HG02798 (cell line): ENCODE results near the gene SREBF1.

Experiments used
- ATAC-seq: cut with Tn5 transposase; IDR thresholded peaks from one replicate; pipeline ENCODE4 v1.9.1; 2021; ENCODE audit warnings: mild to moderate bottlenecking; ENCODE audit not compliant: unreplicated experiment, poor library complexity

SREBF1 gene

DNA sequence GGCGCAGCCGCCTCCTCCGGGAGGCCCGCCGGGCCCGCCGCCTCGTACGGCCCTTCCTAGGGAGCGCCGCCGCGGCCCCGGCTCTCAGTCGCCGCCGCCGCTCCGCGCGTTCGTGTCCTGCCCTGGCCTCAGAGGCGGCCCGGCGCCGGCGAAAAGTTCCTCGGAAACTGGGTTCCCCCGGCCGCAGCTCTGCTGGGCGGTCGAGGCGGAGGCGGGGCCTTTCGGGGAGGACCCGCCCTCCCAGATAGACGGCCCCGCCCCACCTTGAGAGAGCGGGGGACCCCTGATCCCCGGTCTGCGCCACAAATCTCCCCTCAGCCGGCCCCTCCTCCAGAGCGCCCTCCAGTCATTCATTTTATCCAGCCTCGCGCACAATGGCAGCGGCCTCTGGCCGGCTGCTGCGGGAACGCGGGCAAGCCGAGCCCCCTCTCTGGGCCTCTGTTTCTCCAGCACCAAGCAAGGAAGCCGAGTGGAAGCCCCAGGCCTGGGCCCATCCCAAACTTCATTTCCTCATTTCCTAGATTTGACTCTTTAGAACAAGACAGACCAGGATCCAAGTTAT lies at the start of gene SREBF1:
SREBF1 (minus strand) TSS at position 169 of the 562 bp plus-strand sequence. CDS start 169 bp downstream, outside the sequence.
- peak; percentile 27 for ATAC-seq

DNA sequence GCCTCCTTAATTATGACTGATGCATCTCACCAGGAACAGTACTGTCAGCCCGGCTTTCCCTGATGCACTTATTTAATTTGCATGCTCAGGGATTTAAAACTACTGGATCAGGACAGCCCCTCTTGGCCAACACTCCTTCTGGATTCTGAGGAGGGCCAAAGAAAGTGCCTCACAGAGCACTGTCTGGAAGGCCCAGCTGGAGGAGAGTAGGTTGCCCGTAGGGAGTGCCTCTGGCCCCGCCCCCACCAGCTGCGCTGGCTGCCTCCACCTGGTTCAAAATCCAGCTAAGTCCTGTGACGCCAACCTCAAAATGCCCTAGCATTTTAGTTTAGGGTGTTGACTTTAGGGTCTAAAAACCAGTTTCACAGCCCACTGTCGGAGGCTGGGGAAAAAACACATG lies 49.4 kb upstream of the SREBF1 start:
- ATAC-seq, result no peak

DNA sequence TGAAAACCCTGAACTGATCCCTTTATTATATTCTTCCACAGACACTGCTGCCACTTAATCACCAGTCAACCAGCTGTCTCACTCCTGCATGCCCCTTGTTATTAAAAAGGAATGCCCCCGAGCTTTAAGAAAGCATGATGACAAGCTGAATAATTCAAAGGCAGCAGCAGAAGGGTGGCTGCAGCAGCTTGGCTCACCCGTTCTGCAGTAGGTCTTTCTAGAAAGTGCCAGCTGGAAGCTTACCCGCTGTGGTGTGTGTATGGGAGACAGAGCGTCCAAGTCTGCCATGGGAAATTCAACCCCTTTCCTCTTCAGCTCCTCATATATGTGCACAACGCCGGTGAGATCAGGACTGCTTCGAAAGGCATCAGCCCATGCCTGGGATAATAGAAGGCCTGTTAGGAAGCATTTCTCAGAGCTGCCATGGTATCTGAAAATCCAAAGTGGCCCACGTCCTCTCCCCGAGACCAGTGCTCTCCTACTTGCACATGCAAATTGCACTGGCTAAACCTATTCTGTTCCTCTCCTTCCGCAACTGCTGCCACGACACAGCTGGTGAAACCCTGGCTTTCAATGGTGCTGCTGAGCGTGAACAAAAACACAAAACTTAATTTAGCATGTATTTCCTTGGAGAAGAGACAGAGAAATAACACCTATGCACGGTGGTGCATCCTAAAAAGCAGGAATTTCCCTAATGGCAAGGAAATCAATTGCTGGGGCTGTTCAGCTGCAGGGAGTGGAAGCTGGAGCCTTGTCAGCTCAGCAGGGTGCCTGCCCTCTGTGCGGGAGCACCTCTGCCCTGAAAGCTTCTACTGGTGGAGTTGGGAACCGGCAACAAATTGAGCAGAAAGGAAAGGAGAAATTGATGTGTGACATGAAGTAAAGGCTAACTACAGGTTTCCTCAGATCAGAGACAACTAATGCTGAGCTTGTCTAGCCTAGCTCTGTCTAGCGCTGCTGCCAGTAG lies 47.9 kb upstream of the SREBF1 start:
- ATAC-seq, result no peak

DNA sequence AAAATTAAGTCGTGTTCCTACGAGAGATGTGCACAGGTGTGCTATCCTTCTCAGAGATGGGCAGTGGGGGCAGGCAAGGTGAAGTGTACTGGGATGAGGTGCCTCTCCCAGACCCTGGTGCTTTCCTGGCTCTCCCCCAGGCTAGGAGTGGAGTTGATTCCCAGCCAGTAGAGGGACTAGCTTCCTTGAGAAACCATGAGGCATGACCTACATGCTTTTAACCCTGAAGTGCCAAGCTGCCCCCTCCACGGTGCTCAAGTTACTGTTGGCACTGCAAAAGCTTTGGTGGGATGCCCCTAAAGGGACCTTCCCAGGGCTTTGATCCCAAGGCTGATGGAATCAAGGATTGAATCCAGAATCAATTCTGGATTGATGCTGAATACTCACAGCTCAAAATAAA lies 47.0 kb upstream of the SREBF1 start:
- no peak for ATAC-seq

DNA sequence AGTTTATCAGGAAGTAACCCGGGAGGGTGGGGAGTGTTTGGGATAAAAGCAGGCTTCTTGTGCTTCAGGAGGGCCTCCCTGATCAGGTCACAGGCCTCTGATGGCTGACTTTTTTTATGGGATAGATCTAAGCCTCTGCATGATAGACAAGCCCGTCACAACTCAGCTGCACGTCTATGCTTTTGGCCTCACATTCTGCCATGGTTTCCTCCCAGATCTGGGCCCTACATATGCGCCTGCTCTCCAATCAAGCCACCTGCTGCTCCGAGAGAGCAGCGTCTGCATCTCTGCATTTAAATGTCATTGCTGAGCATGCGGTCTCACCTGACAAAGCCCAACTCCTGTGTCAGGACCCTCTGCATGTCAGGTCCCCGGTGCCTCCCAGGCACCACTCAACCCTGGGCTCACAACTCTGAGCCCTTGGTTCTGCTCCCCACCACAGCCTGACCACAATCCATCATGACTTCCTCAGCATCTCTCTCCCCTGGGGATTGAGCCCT lies 45.3 kb upstream of the SREBF1 start:
- no peak for ATAC-seq

DNA sequence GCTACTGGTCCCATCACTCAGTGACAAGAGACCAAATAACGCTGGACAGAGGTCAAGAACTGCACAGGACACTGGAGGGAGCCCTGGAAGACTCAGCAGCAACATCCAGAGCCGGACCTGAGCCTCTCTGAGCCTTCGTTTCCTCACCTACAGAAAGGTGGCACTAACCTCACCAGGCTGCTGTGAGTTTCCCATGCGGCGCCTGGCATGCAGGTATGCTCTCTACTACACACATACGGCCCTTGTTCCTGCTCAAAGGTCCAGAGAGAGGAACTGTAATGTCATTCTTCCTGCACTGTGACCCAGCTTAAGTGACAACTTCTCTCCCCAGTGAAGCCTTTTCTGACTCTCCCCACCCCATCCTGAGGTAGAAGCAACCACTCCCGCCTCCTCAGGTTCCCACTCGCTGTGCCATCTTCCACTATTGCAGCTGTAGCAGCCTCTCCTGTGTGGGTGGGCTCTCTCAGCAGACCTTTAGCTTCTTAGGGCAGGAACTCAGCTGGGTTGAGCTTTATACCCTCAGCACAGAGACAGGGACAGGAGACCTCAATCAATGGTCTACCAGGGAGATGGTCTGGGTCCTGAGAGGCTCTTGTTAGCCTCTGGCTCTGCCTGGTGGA lies 43.9 kb upstream of the SREBF1 start:
- ATAC-seq, result no peak

DNA sequence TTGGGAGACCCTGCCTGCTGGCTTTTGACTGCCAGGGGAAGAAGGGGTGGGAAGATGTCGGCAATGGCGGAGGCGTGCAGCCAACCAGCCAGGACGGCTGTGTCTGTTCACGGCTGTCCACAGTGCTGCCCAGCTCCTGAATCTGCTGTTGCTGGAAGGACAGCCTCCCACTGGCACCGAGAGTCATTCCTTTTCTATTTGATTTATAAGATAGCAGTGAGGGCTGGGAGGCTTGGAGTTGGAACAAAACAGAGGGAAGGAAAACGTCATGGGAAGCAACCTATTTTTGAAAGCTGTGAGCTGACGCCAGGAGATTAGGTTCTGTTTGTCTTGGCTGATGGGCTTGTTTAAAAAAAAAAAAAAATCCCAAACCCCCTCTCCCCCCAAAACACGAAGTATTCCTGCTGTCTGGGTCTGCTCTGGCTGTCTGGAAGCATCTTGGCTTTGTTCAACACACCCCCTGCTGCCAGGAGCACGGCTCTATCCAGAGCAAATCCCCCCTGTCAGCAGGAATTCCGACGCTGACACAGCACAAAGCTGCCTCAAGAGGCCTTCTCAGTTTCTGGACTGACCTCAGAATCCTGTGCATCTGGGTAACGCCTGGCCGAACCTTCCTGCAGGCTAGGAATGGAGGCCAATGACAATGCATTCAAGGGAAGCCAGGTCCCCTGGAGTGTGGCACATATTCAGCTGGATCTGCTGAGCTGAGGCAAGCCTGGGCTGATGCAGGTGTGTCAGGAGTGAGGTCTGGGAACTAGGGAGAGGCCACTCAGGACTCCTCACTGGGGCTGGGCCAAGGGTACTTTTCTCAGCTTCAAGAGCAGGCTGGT lies 41.0 kb upstream of the SREBF1 start:
- no peak for ATAC-seq

DNA sequence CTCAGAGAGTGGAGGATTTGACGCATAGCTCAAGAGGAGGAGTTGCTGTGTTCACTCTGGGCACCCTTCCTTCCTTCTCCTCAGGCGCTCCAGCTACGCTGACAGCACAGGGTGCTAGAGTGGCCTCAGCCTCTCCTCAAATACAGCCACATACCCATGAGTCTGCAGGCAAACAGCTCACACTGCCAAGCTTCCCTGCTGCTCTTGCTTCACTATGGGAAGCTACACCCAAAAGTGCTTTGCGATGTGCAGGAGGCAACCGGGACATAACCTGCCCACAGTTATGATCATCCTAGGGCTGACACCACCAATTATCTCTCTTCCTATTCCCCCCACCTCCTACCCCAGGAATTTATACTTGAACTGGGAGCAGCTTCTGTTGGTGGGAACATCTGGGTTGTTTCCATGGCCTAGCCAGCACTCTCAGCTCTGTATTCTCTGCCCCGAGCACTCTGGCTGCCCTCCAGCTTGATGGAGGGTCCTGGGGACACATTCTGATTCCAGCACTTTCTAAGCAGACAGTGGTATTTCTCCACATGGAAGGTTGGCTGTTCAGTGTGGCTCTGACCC lies 40.3 kb upstream of the SREBF1 start:
- ATAC-seq, result no peak

DNA sequence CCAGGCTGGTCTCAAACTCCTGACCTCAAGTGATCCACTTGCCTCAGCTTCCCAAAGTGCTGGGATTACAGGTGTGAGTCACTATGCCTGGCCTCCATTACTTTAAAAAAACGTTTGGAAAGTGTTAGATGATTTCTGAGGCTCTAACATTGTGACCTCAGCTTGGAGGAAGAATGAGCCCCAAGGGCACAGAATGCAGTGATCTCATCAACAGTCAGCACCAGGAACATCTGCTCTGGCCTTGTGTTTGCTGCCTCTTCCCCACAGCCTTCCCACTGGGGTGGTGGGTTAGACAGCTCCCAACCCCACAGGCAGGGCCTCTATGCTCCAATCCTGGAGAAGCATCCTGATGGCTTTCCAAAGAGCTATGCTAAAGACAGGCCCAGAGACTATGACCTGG lies 37.7 kb upstream of the SREBF1 start:
- ATAC-seq, result no peak

DNA sequence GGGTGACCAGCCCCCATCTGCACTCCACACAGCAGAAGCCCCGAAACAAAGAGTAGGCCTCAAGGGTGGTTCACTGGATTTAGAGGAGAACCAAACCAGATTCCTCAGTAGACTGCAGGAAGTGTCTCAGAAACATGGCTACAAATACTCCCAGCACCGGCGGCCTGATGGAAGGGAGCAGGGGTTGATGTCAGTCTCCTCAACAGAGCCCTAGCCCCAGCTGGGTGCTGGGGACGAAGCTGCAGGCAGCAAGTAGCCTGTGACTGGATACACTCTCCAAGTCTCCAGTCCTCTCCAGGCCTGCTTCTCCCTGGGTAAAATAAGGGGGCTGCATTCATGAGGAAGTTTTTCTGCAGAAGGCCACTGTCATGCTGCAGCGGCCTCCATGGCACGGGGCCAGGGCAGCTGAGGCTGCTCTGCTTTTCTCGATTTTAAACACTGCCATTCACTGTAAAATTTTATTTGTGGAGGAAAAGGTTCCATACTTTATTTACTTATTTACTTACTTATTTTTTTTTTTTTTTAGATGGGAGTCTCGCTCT lies 36.7 kb upstream of the SREBF1 start:
- ATAC-seq, result no peak

DNA sequence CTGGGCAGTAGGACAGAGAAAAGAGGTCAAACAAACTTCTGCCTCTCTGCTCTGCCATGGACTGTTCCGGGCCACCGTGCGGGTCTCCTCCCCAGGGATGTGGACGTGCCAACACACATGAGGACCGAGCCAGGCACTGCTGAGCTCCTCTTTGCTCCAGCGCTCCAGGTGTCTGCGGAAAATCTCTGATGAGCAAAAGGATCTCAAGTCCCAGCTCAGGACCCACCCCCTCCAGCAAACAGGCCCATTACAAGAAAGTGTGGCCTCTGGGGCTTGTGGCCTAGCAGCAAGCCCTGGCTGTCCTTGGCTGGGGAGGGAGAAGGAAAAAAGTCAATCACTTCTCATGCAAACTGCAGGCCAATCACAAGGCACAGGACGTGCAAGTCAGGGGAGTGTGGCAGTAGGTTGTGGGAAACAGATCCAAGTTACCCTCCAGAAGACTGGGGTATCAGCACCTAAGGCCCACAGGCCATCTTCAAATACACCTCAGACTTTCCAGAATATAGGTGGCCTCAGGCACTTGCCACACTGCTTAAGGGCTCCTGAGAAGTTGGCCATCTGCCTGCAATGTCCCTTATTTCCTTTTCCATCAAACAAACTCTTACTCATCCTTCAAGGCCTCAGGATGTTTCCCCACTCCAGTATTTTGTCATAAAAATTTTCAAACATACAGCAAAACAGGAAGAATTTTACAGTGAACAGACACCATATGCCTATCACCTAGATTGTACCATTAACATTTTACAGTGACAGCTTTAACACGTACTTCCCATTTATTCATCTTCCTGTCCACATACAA lies 36.0 kb upstream of the SREBF1 start:
- no peak for ATAC-seq

DNA sequence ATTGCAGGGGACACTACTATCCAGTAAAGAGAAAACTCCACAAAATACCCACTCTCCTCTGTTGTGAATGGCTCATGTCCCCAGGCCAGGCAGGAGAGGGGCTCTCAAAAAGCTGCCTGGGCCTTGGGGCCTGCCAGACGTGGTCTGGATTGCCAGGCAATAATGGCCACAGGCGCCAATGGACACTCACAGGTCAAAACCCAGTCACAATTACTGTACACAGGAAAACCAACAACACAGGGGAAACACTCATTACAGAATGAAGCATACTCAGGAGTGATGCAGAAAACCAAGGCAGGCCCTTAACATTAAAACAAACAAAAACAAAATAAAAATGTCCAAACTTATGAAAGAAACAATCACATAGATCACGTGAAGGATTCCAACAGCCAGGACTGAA lies 35.1 kb upstream of the SREBF1 start:
- no peak for ATAC-seq

DNA sequence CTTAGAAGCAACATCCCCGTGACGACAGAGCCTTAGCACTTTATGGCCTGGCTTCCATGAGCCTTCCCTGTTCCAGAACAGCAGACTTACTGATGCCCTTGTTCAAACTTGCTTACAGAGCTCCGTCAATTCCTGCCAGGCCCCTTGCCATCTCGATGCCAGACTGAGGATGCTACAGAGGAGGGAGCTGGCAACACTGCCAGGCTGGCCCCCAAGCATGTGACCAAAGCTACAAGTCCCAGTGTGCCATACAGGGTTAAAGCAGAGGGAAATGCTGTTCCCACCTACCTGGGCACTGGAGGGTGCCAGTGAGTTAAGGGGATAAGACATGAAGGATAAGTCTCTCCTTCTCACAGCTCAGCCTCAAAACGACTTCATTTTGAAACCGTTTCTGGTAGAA lies 33.5 kb upstream of the SREBF1 start:
- no peak for ATAC-seq

DNA sequence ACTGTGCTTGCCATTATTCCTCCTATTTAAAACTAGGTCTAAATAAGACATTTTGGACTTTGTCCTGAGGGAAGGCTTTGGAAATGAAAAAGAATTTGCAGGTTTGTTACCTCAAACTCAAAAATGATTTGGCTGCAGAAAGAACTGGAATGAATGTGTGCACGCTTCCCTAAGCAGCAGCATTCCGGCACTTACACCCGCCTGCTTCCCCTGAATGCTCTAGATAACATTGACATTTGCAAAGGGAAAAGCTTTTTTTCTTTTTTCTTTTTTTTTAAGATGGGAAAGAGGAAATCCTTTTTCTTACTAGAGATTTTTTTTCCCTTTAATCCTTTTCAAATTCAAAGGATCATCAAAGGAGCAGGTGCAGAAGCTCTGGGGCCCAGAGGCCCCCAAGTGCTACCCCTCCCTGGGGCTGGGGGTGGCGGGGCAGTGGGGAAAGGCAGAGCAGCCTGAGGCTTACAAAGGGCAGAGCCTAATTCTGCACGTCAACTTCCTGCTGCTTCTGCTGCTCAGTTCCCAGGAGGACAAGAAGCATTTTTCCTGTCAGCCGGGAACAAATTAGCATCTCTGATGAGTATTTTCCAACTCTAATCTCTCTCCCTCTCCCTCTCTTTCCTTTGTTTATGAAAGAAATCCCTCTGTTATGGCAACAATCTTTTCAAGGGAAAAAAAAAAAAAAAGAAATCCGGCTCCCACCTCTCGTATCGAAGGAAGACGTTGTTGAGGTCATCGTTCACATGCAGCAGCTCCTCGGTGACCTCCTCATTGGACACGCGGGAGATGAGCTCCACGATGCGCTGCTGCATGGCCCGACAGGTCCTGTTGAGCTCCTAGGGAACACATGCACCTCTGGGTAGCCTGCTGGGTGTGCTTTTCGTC lies 32.1 kb upstream of the SREBF1 start:
- no peak for ATAC-seq

DNA sequence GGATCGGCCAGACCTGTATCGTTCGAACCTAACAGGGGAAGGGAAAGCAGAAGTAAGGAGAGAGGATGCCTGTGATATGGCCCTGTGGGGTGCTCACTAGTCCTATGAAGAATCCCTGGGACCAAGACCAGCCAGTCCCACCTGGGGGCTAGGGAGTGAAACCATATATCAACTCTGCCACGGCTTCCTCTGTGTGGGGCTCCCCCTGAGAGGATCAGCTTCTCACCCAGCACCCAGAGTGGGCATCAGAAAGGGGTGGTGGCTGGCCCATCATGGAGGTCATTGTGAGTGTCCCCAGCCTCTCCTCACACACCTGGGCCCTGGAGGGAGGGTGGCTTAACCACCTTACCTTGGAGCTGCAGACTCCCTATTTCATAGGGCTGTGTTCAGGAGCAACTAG lies 30.1 kb upstream of the SREBF1 start:
- no peak for ATAC-seq

DNA sequence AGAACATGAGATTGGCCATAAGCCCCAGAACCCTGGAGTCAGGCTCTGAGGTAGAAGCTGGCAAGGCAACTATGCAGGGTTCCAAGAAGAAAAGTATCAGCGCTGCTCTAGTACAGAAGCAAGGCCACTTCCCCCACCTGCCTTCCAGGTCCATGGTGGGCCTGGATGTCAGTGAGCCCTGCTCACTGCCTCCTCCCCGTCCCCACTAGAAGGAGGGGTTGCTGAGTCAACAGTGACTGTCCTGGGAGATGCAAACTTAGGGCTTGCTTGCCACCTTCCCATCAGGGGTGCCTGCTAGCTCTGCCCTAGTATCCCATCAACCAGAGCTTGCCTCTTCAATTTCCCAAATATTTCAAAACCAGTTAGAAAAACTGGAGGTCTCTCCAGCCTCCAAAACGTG lies 29.6 kb upstream of the SREBF1 start:
- no peak for ATAC-seq

DNA sequence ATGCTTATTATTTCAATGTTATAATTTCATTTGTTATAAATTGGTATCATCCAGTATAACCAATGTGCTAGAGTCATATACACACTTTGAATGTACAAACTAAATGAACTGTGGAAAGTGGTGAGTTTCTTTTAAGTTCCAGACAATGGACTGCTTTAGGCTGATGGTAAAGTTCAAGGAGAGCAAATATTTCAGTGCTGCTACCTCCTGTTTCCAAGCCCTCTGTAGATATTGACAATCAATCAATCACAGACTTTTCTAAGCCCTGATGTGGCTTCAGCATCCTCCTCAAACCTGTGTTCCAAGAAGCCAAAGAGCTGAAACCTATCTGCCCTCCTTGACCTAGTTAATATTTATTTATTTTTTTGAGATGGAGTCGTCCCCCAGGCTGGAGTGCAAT lies 28.2 kb upstream of the SREBF1 start:
- no peak for ATAC-seq

DNA sequence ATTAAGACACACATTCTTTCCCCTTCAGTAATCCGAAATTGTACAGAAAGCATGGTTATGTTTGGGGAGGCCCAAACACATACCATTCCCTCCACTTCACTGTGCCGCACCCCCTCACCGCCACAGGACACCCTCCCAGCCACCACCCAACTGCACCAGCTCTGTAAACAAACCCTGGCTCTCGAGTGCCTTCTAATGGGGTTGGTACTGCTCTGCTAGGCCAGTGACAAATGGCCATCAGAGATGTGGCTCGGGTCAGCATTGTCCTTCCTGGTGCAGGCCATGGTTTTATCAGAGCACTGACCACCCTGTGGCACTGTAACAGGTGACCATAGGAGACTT lies 24.0 kb upstream of the SREBF1 start:
- no peak for ATAC-seq
